Calu3 (cell line): ENCODE data around the gene SRP14. TPM values are rescaled to one million over a fixed set of nuclear protein-coding genes. Genes with fewer than 3 reads are reported as not detected.
A peak's percentile ranks its signal among the peaks of the same experiment; 100 is the strongest.
"Not testable (repeated sequence)": the region's sequence is repeated elsewhere in the genome, so short reads cannot be mapped to it uniquely, and the experiment has no call there.

Source experiments
- BruUV-seq: library from RNA; stranded (reverse); fragments of 400-500 nt; replicated peaks from 2 replicates; lab custom pipeline; 2021; lab: Mats Ljungman, UMichigan
- CTCF ChIA-PET: fragments of 300-600 bp; sonication (Branson Sonifier 250); formaldehyde crosslinking; loops from one replicate; lab custom pipeline; 2022; ENCODE audit warnings: antibody characterized with exemption; lab: Charles Lee
- DNase-seq: peaks from one replicate; pipeline ENCODE4 v3.0.0; 2022
- H3K27ac Mint-ChIP-seq: one replicate; pipeline ENCODE4 v1.8.0; 2022; ENCODE audit warnings: mixed read lengths; ENCODE audit not compliant: unreplicated experiment
- H3K27me3 Mint-ChIP-seq: one replicate; pipeline ENCODE4 v1.8.0; 2022; ENCODE audit warnings: mixed read lengths; ENCODE audit not compliant: unreplicated experiment
- H3K36me3 Mint-ChIP-seq: one replicate; pipeline ENCODE4 v1.8.0; 2022; ENCODE audit warnings: mild to moderate bottlenecking, moderate library complexity, mixed read lengths; ENCODE audit not compliant: insufficient read depth, unreplicated experiment
- H3K4me1 Mint-ChIP-seq: one replicate; pipeline ENCODE4 v1.8.0; 2022; ENCODE audit warnings: mild to moderate bottlenecking, low read depth, mixed read lengths; ENCODE audit not compliant: unreplicated experiment
- H3K4me3 Mint-ChIP-seq: one replicate; pipeline ENCODE4 v1.8.0; 2022; ENCODE audit warnings: mild to moderate bottlenecking, low read depth, moderate library complexity, mixed read lengths; ENCODE audit not compliant: unreplicated experiment
- H3K9me3 Mint-ChIP-seq: one replicate; pipeline ENCODE4 v1.8.0; 2022; ENCODE audit warnings: low read depth, mixed read lengths; ENCODE audit not compliant: unreplicated experiment
- intact Hi-C: fragments of 100-400 bp; cut with micrococcal nuclease; formaldehyde crosslinking; loops from one replicate; pipeline ENCODE4 v1.10.0; 2022; ENCODE audit not compliant: unreplicated experiment
- total RNA-seq: library from RNA; stranded (reverse); gene quantifications from 2 replicates; pipeline ENCODE4 v1.2.3, GENCODE V29; 2022
- TF ChIP-seq, protein P1 (sequence below): fragments of 200-600 bp; IDR thresholded peaks from one replicate; pipeline ENCODE4 v1.8.0; 2022; ENCODE audit warnings: antibody characterized with exemption; ENCODE audit not compliant: unreplicated experiment

Gene SRP14
- total RNA-seq, 1 experiment from 2014 or later = 113 TPM

DNA sequence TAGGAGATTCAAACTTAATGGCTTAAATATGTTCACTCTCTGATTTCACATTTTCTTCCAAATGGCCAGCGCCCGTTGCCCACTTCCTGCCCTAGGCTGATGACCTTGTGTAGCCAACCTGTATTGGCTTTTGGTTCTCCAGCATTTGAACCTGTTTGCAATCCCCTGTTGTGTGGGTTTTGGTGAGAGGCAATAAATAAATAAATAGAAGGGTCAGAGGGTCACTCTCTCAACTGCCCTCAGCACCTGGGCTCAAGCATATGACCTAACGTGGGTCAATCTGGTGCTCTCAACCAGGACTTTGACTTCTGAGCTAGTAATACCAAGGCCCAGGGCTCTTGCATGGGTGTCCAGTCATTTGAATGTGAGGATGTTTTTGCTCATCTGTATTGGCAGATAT is 1.8 kb upstream of the SRP14 start:
- TF ChIP-seq, protein P1, sequence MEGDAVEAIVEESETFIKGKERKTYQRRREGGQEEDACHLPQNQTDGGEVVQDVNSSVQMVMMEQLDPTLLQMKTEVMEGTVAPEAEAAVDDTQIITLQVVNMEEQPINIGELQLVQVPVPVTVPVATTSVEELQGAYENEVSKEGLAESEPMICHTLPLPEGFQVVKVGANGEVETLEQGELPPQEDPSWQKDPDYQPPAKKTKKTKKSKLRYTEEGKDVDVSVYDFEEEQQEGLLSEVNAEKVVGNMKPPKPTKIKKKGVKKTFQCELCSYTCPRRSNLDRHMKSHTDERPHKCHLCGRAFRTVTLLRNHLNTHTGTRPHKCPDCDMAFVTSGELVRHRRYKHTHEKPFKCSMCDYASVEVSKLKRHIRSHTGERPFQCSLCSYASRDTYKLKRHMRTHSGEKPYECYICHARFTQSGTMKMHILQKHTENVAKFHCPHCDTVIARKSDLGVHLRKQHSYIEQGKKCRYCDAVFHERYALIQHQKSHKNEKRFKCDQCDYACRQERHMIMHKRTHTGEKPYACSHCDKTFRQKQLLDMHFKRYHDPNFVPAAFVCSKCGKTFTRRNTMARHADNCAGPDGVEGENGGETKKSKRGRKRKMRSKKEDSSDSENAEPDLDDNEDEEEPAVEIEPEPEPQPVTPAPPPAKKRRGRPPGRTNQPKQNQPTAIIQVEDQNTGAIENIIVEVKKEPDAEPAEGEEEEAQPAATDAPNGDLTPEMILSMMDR = no peak

DNA sequence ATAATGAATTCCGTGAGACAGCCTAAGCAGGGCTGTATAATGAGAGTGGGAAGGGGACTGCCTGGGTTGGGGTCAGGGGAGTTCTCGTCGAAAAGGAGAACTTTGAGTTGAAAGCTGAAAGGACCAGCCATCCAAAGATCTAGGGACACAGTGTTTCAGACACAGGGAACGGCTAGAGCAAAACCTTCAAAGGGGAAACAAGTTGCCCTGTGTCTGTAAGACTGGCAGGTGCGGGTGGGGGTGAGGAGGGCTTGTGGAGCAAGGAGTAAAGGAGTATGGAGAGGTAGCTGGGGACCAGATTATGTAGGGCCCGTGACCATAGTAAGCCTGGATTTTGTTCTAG is 1.3 kb upstream of the SRP14 start:
- CTCF ChIA-PET = no interaction called here
- Mint-ChIP-seq H3K27me3 (no peaks in the 10 kb centered on the region), H3K36me3 (peaks cover 16% of the 10 kb centered on the region), H3K27ac (no peak overlapping the region), H3K4me1 (no peaks in the 10 kb centered on the region), H3K4me3 (no peak overlapping the region), H3K9me3 (no peaks in the 10 kb centered on the region)
- TF ChIP-seq, protein P1 = no peak
- DNase-seq = no peak
- BruUV-seq = no TSS peak
- intact Hi-C loops = no loop called here

More for the DNA sequence above, 1.8 kb upstream of the SRP14 start:
- no peaks in the 10 kb centered on the region for H3K9me3 Mint-ChIP-seq
- intact Hi-C loops = no loop called here
- DNase-seq = no peak
- CTCF ChIA-PET = no interaction called here
- no peaks in the 10 kb centered on the region for H3K27me3 Mint-ChIP-seq
- no TSS peak for BruUV-seq
- H3K36me3 Mint-ChIP-seq = peaks cover 16% of the 10 kb centered on the region
- no peak overlapping the region for H3K27ac Mint-ChIP-seq
- no peak overlapping the region for H3K4me3 Mint-ChIP-seq
- no peaks in the 10 kb centered on the region for H3K4me1 Mint-ChIP-seq

GRCh38 chr15:40038275-40038637 is 725 bp downstream of the SRP14 start:
- Mint-ChIP-seq H3K27me3 (no peaks in the 10 kb centered on the region), H3K36me3 (peaks cover 16% of the 10 kb centered on the region), H3K9me3 (no peaks in the 10 kb centered on the region), H3K4me3 (peak overlapping the region; percentile 88), H3K4me1 (no peaks in the 10 kb centered on the region), H3K27ac (peak overlapping the region; percentile 60)
- no TSS peak for BruUV-seq
- TF ChIP-seq, protein P1 = no peak
- CTCF ChIA-PET = interaction anchor here (0.9 kb wide), 1 partner anchor 9 kb away, joined by 3 read pairs; no protein-coding TSS in a partner anchor
- no peak for DNase-seq
- intact Hi-C loops = no loop called here

DNA sequence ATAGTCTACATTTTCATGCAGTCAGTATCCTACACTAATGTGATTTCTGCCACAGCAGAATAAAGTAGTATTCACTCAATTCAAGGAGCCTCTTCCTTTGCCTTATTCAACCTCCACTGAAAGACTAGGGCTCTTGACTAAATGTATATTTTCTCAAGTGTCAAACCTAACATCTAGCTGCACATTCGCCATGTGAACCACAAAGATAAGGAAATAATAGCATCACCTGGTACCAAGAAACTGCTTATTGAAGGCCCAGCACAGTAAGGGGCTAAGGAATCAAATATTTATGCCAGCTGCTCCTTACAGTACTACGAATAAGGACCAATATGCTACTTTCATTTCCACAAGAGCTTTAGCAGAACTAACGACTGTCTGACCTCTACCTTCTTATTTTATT is 1.3 kb downstream of the SRP14 start:
- Mint-ChIP-seq H3K27me3 (no peaks in the 10 kb centered on the region), H3K9me3 (no peaks in the 10 kb centered on the region), H3K4me1 (no peaks in the 10 kb centered on the region), H3K36me3 (peaks cover 16% of the 10 kb centered on the region), H3K27ac (no peak overlapping the region), H3K4me3 (peak overlapping the region; percentile 88)
- no peak for DNase-seq
- intact Hi-C loops = no loop called here
- TF ChIP-seq, protein P1 = no peak
- no TSS peak for BruUV-seq
- CTCF ChIA-PET = no interaction called here

DNA sequence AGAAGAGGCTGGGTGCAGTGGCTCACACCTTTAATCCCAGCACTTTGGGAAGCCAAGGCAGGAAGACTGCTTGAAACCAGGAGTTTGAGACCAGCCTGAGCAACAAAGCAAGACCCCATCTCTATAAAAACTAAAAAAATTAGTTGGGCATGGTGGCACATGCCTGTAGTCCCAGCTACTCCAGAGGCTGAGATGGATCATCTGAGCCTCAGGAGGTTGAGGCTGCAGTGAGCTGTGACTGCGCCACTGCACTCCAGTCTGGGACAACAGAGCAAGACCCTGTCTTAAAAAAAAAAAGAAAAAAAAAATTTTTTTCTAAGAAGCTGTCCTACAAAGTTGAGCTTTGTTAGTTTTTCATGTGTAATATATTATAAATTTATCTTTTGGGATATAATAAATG is 3.8 kb downstream of the SRP14 start:
- H3K4me3 Mint-ChIP-seq, BruUV-seq, H3K27ac Mint-ChIP-seq, CTCF ChIA-PET, DNase-seq, intact Hi-C loops, H3K9me3 Mint-ChIP-seq, H3K4me1 Mint-ChIP-seq, H3K27me3 Mint-ChIP-seq: not testable (repeated sequence)
- peaks cover 16% of the 10 kb centered on the region for H3K36me3 Mint-ChIP-seq
